H9 (cell line): Measurements from ENCODE around the gene AFF1. TPM values are rescaled to one million over a fixed set of nuclear protein-coding genes. Genes with fewer than 3 reads are reported as not detected.

Experiments
- DNase-seq: peaks from one replicate; pipeline ENCODE4 v3.0.0-alpha.2; 2017
- H2AFZ ChIP-seq: one replicate; pipeline ENCODE4 v1.6.1; 2013; ENCODE audit warnings: mild to moderate bottlenecking, low read length, control low read depth, moderate library complexity
- H2AK5ac ChIP-seq: 2 replicates; pipeline ENCODE4 v1.6.1; 2013; ENCODE audit warnings: low read length, control low read depth, mixed read lengths; ENCODE audit not compliant: insufficient read length
- H2BK120ac ChIP-seq: one replicate; pipeline ENCODE4 v1.6.1; 2013; ENCODE audit warnings: low read depth, mild to moderate bottlenecking, low read length, control low read depth, inconsistent platforms; ENCODE audit not compliant: poor library complexity, severe bottlenecking
- H2BK12ac ChIP-seq: 2 replicates; pipeline ENCODE4 v1.6.1; 2013; ENCODE audit warnings: low read length, control low read depth, mixed read lengths, low read depth; ENCODE audit not compliant: insufficient read length
- H2BK15ac ChIP-seq: 2 replicates; pipeline ENCODE4 v1.6.1; 2013; ENCODE audit warnings: low read depth, low read length, control low read depth
- H2BK20ac ChIP-seq: one replicate; pipeline ENCODE4 v1.6.1; 2013; ENCODE audit warnings: low read depth, mild to moderate bottlenecking, low read length, control low read depth, inconsistent platforms; ENCODE audit not compliant: poor library complexity, severe bottlenecking
- H2BK5ac ChIP-seq: 2 replicates; pipeline ENCODE4 v1.6.1; 2013; ENCODE audit warnings: low read length, control low read depth, mixed read lengths; ENCODE audit not compliant: insufficient read length
- H3K14ac ChIP-seq: 2 replicates; pipeline ENCODE4 v1.6.1; 2013; ENCODE audit warnings: low read length, control low read depth; ENCODE audit not compliant: insufficient read depth
- H3K18ac ChIP-seq: 2 replicates; pipeline ENCODE4 v1.6.1; 2013; ENCODE audit warnings: low read depth, mild to moderate bottlenecking, mixed read lengths, low read length, control low read depth; ENCODE audit not compliant: insufficient read length
- H3K23ac ChIP-seq: 2 replicates; pipeline ENCODE4 v1.6.1; 2013; ENCODE audit warnings: low read length, control low read depth, mixed read lengths, low read depth; ENCODE audit not compliant: insufficient read length
- H3K23me2 ChIP-seq: 2 replicates; pipeline ENCODE4 v1.6.1; 2013; ENCODE audit warnings: low read depth, mild to moderate bottlenecking, mixed read lengths, low read length, control low read depth; ENCODE audit not compliant: insufficient read length, poor library complexity, severe bottlenecking
- H3K27ac ChIP-seq: 2 replicates; pipeline ENCODE4 v1.5.1; 2013; ENCODE audit warnings: low read length, control low read depth, mixed read lengths, low read depth; ENCODE audit not compliant: insufficient read length
- H3K27me3 ChIP-seq: 2 replicates; pipeline ENCODE4 v1.6.1; 2013; ENCODE audit warnings: low read length, control low read depth, inconsistent platforms; ENCODE audit not compliant: insufficient read depth
- H3K4ac ChIP-seq: 2 replicates; pipeline ENCODE4 v1.6.1; 2013; ENCODE audit warnings: low read depth, mild to moderate bottlenecking, control low read depth, inconsistent platforms, low read length, moderate library complexity
- H3K4me1 ChIP-seq: 2 replicates; pipeline ENCODE4 v1.6.1; 2013; ENCODE audit warnings: low read length, control low read depth, inconsistent platforms; ENCODE audit not compliant: insufficient read depth
- H3K4me2 ChIP-seq: 2 replicates; pipeline ENCODE4 v1.6.1; 2013; ENCODE audit warnings: low read length, control low read depth, mixed read lengths; ENCODE audit not compliant: insufficient read length, insufficient read depth
- H3K56ac ChIP-seq: 2 replicates; pipeline ENCODE4 v1.6.1; 2013; ENCODE audit warnings: low read depth, mild to moderate bottlenecking, mixed read lengths, low read length, control low read depth; ENCODE audit not compliant: insufficient read length
- H3K79me1 ChIP-seq: 2 replicates; pipeline ENCODE4 v1.6.1; 2013; ENCODE audit warnings: low read depth, mild to moderate bottlenecking, moderate library complexity, low read length, control low read depth, inconsistent platforms; ENCODE audit not compliant: insufficient read depth, poor library complexity, severe bottlenecking
- H3K79me2 ChIP-seq: 2 replicates; pipeline ENCODE4 v1.6.1; 2013; ENCODE audit warnings: low read length, control low read depth, inconsistent platforms; ENCODE audit not compliant: insufficient read depth
- H3K9ac ChIP-seq: 2 replicates; pipeline ENCODE4 v1.6.1; 2013; ENCODE audit warnings: low read length, control low read depth, mixed read lengths; ENCODE audit not compliant: insufficient read length; ENCODE audit errors: extremely low read depth
- H3K9me3 ChIP-seq: one replicate; pipeline ENCODE4 v1.6.1; 2013; ENCODE audit warnings: low read depth, low read length, inconsistent platforms; ENCODE audit not compliant: control insufficient read depth
- H3T11ph ChIP-seq: one replicate; pipeline ENCODE4 v1.6.1; 2013; ENCODE audit warnings: mild to moderate bottlenecking, low read length, control low read depth, inconsistent platforms
- H4K20me1 ChIP-seq: one replicate; pipeline ENCODE4 v1.6.1; 2013; ENCODE audit not compliant: control insufficient read depth, insufficient read length, insufficient read depth
- H4K5ac ChIP-seq: 2 replicates; pipeline ENCODE4 v1.6.1; 2013; ENCODE audit warnings: low read depth, mild to moderate bottlenecking, mixed read lengths, low read length, control low read depth; ENCODE audit not compliant: insufficient read length
- H4K8ac ChIP-seq: replicated peaks from 2 replicates; pipeline ENCODE4 v1.6.1; 2013; ENCODE audit warnings: low read length, control low read depth, mixed read lengths, low read depth; ENCODE audit not compliant: insufficient read length
- H4K91ac ChIP-seq: 2 replicates; pipeline ENCODE4 v1.6.1; 2013; ENCODE audit warnings: low read depth, mild to moderate bottlenecking, moderate library complexity, mixed read lengths, low read length, control low read depth; ENCODE audit not compliant: insufficient read length
- H3K27ac Mint-ChIP-seq, 3 experiments: 2 replicates in 2 of 3; 3 replicates in 1 of 3; pipeline ENCODE4 v1.8.0; 2020 to 2021; ENCODE audit warnings: mixed read lengths in 3 of 3, mild to moderate bottlenecking in 1 of 3, moderate library complexity in 1 of 3
- H3K27me3 Mint-ChIP-seq: 2 replicates; pipeline ENCODE4 v1.8.0; 2021; ENCODE audit warnings: low read depth, mild to moderate bottlenecking, moderate library complexity, mixed read lengths
- H3K36me3 Mint-ChIP-seq, 3 experiments: 2 replicates in 2 of 3; 3 replicates in 1 of 3; pipeline ENCODE4 v1.8.0; 2020 to 2021; ENCODE audit warnings: low read depth in 3 of 3, mixed read lengths in 3 of 3; ENCODE audit not compliant: insufficient read depth in 1 of 3
- H3K4me1 Mint-ChIP-seq, 2 experiments: 2 replicates each; pipeline ENCODE4 v1.8.0; 2020; ENCODE audit warnings: mixed read lengths in 2 of 2
- H3K4me3 Mint-ChIP-seq, 2 experiments: 2 replicates in 1 of 2; 3 replicates in 1 of 2; pipeline ENCODE4 v1.8.0; 2020 to 2021; ENCODE audit warnings: mild to moderate bottlenecking in 2 of 2, mixed read lengths in 2 of 2, moderate library complexity in 1 of 2
- H3K9me3 Mint-ChIP-seq, 2 experiments: 2 replicates in 1 of 2; 3 replicates in 1 of 2; pipeline ENCODE4 v1.8.0; 2020; ENCODE audit warnings: mild to moderate bottlenecking in 2 of 2, mixed read lengths in 2 of 2, moderate library complexity in 1 of 2
- CTCF ChIP-seq: fragments of 200-600 bp; sonication (generic); conservative IDR thresholded peaks from 3 replicates; pipeline ENCODE4 v1.8.0; 2021; ENCODE audit warnings: antibody characterized with exemption, mild to moderate bottlenecking
- WGBS: extraction: QIAGEN DNeasy Blood & Tissue Kit; methylation state at CpG from one replicate; pipeline ENCODE4 v1.1.7; 2013; ENCODE audit warnings: missing lambda C conversion rate, low lambda C conversion rate, mixed read lengths; ENCODE audit not compliant: insufficient read length; ENCODE audit errors: extremely low coverage; 5-methylcytosine and 5-hydroxymethylcytosine counted together
- total RNA-seq: library from RNA; stranded (reverse); gene quantifications from 2 replicates; pipeline ENCODE4 v1.2.1, GENCODE V29; 2021

AFF1 gene
- total RNA-seq, 1 experiment from 2014 or later: 74.5 TPM

GRCh38 chr4:87065021-87065420, 130.2 kb downstream of the AFF1 start:
- no peak overlapping the region for H3K4me2 ChIP-seq
- no peak overlapping the region for H3K9ac ChIP-seq
- H3K56ac ChIP-seq: no peak overlapping the region
- Mint-ChIP-seq H3K4me3 (no peak overlapping the region), H3K36me3 (peaks cover 1 to 7% (median 4%) of the 10 kb centered on the region in 3 experiments; a peak in 4 of 7 replicates), H3K27ac (peak overlapping the region in 2 of 3 experiments; percentile 13 to 47; a peak in 2 of 7 replicates), H3K4me1 (peaks cover 13 to 23% of the 10 kb centered on the region in 2 experiments), H3K9me3 (no peaks in the 10 kb centered on the region), H3K27me3 (no peaks in the 10 kb centered on the region)
- H2AFZ ChIP-seq: no peak overlapping the region
- no peak overlapping the region for H2BK5ac ChIP-seq
- H3K79me1 ChIP-seq: peaks cover 9% of the 10 kb centered on the region
- WGBS: no CpG with 5 or more reads among the region's 6 CpGs
- no peak overlapping the region for H2BK12ac ChIP-seq
- no peak overlapping the region for H3K27ac ChIP-seq
- no peak overlapping the region for H3K18ac ChIP-seq
- no peaks in the 10 kb centered on the region for H3K27me3 ChIP-seq
- H2BK20ac ChIP-seq: no peak overlapping the region
- no peak overlapping the region for H3T11ph ChIP-seq
- no peak overlapping the region for H2BK15ac ChIP-seq
- no peak overlapping the region for H4K5ac ChIP-seq
- no peaks in the 10 kb centered on the region for H3K23me2 ChIP-seq
- no peak overlapping the region for H3K23ac ChIP-seq
- TF ChIP-seq CTCF: no peak
- peaks cover 2% of the 10 kb centered on the region; the same call in 1 of the 2 replicates for H3K79me2 ChIP-seq
- peaks cover 7% of the 10 kb centered on the region for H4K20me1 ChIP-seq
- no peak overlapping the region for H2AK5ac ChIP-seq
- no peak overlapping the region for H4K91ac ChIP-seq
- no peak for DNase-seq
- no peaks in the 10 kb centered on the region for H3K9me3 ChIP-seq
- no peak overlapping the region for H2BK120ac ChIP-seq
- H4K8ac ChIP-seq: no peak overlapping the region
- no peak overlapping the region for H3K14ac ChIP-seq
- peaks cover 4% of the 10 kb centered on the region; the same call in 1 of the 2 replicates for H3K4me1 ChIP-seq
- H3K4ac ChIP-seq: no peak overlapping the region
